Lower leg skin (tissue), 3 donors: ENCODE measurements around the gene PCDHB2.

Experiments
- CTCF ChIP-seq, 3 donors: fragments of 450-650 bp; IDR thresholded peaks; one replicate each; pipeline ENCODE4 v1.5.1; 2016; ENCODE audit warnings: antibody characterized with exemption in 3 of 3, mild to moderate bottlenecking in 3 of 3, moderate library complexity in 2 of 3
- POLR2A ChIP-seq, 2 donors: fragments of 450-650 bp; IDR thresholded peaks; one replicate each; pipeline ENCODE4 v1.6.1; 2016 to 2017; ENCODE audit warnings: antibody characterized with exemption in 2 of 2, mild to moderate bottlenecking in 1 of 2, moderate library complexity in 1 of 2

- no peak for TF ChIP-seq CTCF (IDR thresholded peaks at IDR 0.05)
- no peak for TF ChIP-seq POLR2A (IDR thresholded peaks at IDR 0.05)
Measured at GRCh38 chr5:141094481-141095262, at the start of gene PCDHB2.
